DND-41 (cell line): ENCODE measurements around the gene SAMD8.

Source experiments
- ATAC-seq: fragments of 200-7000 bp; cut with Tn5 transposase; 3 replicates; pipeline ENCODE4 v1.9.1; 2021; ENCODE audit warnings: low read depth; ENCODE audit not compliant: insufficient read depth
- DNase-seq: peaks from one replicate; pipeline ENCODE4 v3.0.0-alpha.2; 2020
- H2AFZ ChIP-seq: 2 replicates; pipeline ENCODE4 v1.6.0; 2012; ENCODE audit warnings: low read depth, low read length
- H3K27ac ChIP-seq: 2 replicates; pipeline ENCODE4 v1.5.1; 2012; ENCODE audit warnings: low read length, inconsistent platforms
- H3K27me3 ChIP-seq: fragments of 200-600 bp; sonication (generic); 2 replicates; pipeline ENCODE4 v1.6.0; 2012; ENCODE audit warnings: low read length, mild to moderate bottlenecking, inconsistent platforms; ENCODE audit not compliant: insufficient read depth, poor library complexity
- H3K36me3 ChIP-seq: 2 replicates; pipeline ENCODE4 v1.5.1; 2012; ENCODE audit warnings: low read length, inconsistent platforms; ENCODE audit not compliant: insufficient read depth
- H3K4me1 ChIP-seq: 2 replicates; pipeline ENCODE4 v1.5.1; 2012; ENCODE audit warnings: mild to moderate bottlenecking, low read length; ENCODE audit not compliant: insufficient read depth
- H3K4me2 ChIP-seq: 2 replicates; pipeline ENCODE4 v1.6.0; 2012; ENCODE audit warnings: mild to moderate bottlenecking, moderate library complexity, low read length, inconsistent platforms; ENCODE audit not compliant: insufficient read depth
- H3K4me3 ChIP-seq, 2 experiments: fragments of 200-600 bp in 1 of 2; shearing (Covaris generic) in 1 of 2; 2 replicates each; pipeline ENCODE4 v1.5.1; 2012 to 2016; ENCODE audit warnings: inconsistent platforms in 2 of 2, low read length in 2 of 2, mild to moderate bottlenecking in 2 of 2, low read depth in 1 of 2, moderate library complexity in 1 of 2
- H3K79me2 ChIP-seq: 2 replicates; pipeline ENCODE4 v1.6.0; 2012; ENCODE audit warnings: low read length, inconsistent platforms; ENCODE audit not compliant: insufficient read depth
- H3K9ac ChIP-seq: 2 replicates; pipeline ENCODE4 v1.6.0; 2012; ENCODE audit warnings: low read depth, mild to moderate bottlenecking, inconsistent platforms, low read length, moderate library complexity
- H3K9me3 ChIP-seq: 2 replicates; pipeline ENCODE4 v1.5.1; 2012; ENCODE audit warnings: low read length, moderate library complexity, mild to moderate bottlenecking, inconsistent platforms; ENCODE audit not compliant: insufficient read depth, severe bottlenecking
- H4K20me1 ChIP-seq: 2 replicates; pipeline ENCODE4 v1.6.0; 2012; ENCODE audit warnings: low read length; ENCODE audit not compliant: insufficient read depth
- CTCF ChIP-seq: IDR thresholded peaks from 2 replicates; pipeline ENCODE4 v1.5.1; 2012; ENCODE audit warnings: borderline replicate concordance, low read length, moderate library complexity, mild to moderate bottlenecking; ENCODE audit not compliant: poor library complexity, severe bottlenecking; ENCODE audit errors: extremely low read depth
- EZH2 ChIP-seq: IDR thresholded peaks from 3 replicates; pipeline ENCODE4 v1.6.1; 2012; ENCODE audit warnings: borderline replicate concordance, low read depth, mild to moderate bottlenecking, moderate library complexity, low read length, inconsistent platforms; ENCODE audit not compliant: severe bottlenecking

Gene SAMD8

GRCh38 chr10:75097666-75098285 lies 13.7 kb upstream of the SAMD8 start:
- H3K36me3 ChIP-seq: no peaks in the 10 kb centered on the region
- no peak for ATAC-seq
- no peak overlapping the region for H3K4me3 ChIP-seq
- H3K4me2 ChIP-seq: no peak overlapping the region
- DNase-seq: no peak
- TF ChIP-seq CTCF (peak; percentile 22), EZH2 (no peak)
- no peaks in the 10 kb centered on the region for H3K27me3 ChIP-seq
- no peaks in the 10 kb centered on the region for H3K79me2 ChIP-seq
- H2AFZ ChIP-seq: no peak overlapping the region
- H4K20me1 ChIP-seq: no peaks in the 10 kb centered on the region
- H3K4me1 ChIP-seq: no peaks in the 10 kb centered on the region; the same call in 1 of the 2 replicates
- no peak overlapping the region for H3K27ac ChIP-seq
- H3K9me3 ChIP-seq: no peaks in the 10 kb centered on the region
- no peak overlapping the region for H3K9ac ChIP-seq

GRCh38 chr10:75098902-75099673 lies 12.4 kb upstream of the SAMD8 start:
- ATAC-seq (no peak), DNase-seq (no peak)
- TF ChIP-seq EZH2 (no peak), CTCF (no peak)
- Histone ChIP-seq H3K36me3 (no peaks in the 10 kb centered on the region), H3K9ac (no peak overlapping the region), H3K27ac (no peak overlapping the region), H3K79me2 (no peaks in the 10 kb centered on the region), H3K4me3 (no peak overlapping the region), H3K9me3 (no peaks in the 10 kb centered on the region), H3K27me3 (no peaks in the 10 kb centered on the region), H4K20me1 (no peaks in the 10 kb centered on the region), H3K4me2 (no peak overlapping the region), H2AFZ (no peak overlapping the region), H3K4me1 (no peaks in the 10 kb centered on the region; the same call in 1 of the 2 replicates)

- H3K4me2 ChIP-seq: no peak overlapping the region
These were observed 11.3 kb upstream of the SAMD8 start for GRCh38 chr10:75099952-75100763.

More at GRCh38 chr10:75099952-75100763, 11.3 kb upstream of the SAMD8 start:
- peak overlapping the region; percentile 27; the same call in 1 of the 2 replicates for H2AFZ ChIP-seq
- H3K4me3 ChIP-seq: no peak overlapping the region
- no peaks in the 10 kb centered on the region for H3K36me3 ChIP-seq
- H3K4me1 ChIP-seq: no peaks in the 10 kb centered on the region; the same call in 1 of the 2 replicates
- peak; percentile 97 for ATAC-seq
- H3K27ac ChIP-seq: no peak overlapping the region
- no peaks in the 10 kb centered on the region for H3K27me3 ChIP-seq
- no peaks in the 10 kb centered on the region for H3K9me3 ChIP-seq
- DNase-seq: peak; percentile 79
- no peaks in the 10 kb centered on the region for H4K20me1 ChIP-seq
- H3K79me2 ChIP-seq: no peaks in the 10 kb centered on the region
- TF ChIP-seq CTCF: peak; percentile 97
- TF ChIP-seq EZH2: no peak
- no peak overlapping the region for H3K9ac ChIP-seq
